OCI-LY1 (cell line): ENCODE data around the gene CNTD1.

Experiments used
- EZH2 ChIP-seq: fragments of 200-600 bp; sonication (generic), shearing (Covaris generic); IDR thresholded peaks from 2 replicates; pipeline ENCODE4 v1.8.0; 2017; ENCODE audit warnings: borderline replicate concordance, mixed run types, mild to moderate bottlenecking, antibody characterized with exemption, low read length, moderate library complexity, mixed read lengths
- TF ChIP-seq, protein P1 (sequence below): fragments of 200-600 bp; sonication (generic), shearing (Covaris generic); IDR thresholded peaks from 2 replicates; pipeline ENCODE4 v1.5.1; 2017; ENCODE audit warnings: mild to moderate bottlenecking, antibody characterized with exemption, low read length, moderate library complexity, mixed read lengths

DNA sequence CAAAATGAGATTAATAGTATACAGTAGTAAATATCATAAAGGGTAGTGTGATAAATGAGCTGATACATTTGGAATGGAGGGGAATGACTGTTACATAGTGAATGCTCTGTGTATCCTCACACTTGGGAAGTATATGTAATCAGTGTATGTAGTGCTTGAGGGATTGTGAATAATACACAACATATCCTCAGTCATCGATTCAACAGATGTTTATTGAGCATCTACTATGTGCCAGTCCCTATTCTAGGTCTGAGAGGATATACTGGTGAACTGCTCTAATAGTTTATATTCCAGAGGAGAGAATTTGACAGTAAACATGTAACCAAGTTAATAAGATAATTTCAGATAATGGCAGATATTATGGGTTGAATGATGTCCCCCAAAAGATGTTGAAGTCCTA, 28.8 kb downstream of the CNTD1 start:
- TF ChIP-seq, protein P1, sequence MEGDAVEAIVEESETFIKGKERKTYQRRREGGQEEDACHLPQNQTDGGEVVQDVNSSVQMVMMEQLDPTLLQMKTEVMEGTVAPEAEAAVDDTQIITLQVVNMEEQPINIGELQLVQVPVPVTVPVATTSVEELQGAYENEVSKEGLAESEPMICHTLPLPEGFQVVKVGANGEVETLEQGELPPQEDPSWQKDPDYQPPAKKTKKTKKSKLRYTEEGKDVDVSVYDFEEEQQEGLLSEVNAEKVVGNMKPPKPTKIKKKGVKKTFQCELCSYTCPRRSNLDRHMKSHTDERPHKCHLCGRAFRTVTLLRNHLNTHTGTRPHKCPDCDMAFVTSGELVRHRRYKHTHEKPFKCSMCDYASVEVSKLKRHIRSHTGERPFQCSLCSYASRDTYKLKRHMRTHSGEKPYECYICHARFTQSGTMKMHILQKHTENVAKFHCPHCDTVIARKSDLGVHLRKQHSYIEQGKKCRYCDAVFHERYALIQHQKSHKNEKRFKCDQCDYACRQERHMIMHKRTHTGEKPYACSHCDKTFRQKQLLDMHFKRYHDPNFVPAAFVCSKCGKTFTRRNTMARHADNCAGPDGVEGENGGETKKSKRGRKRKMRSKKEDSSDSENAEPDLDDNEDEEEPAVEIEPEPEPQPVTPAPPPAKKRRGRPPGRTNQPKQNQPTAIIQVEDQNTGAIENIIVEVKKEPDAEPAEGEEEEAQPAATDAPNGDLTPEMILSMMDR, result no peak
- TF ChIP-seq EZH2, result no peak
